Epidermal melanocyte (primary cell): ENCODE measurements around the gene SRC.

Experiments
- DNase-seq: peaks from one replicate; pipeline ENCODE4 v3.0.0; 2011; ENCODE audit warnings: low spot score; ENCODE audit not compliant: insufficient read length

SRC gene

GRCh38 chr20:37349517-37350491, 3.9 kb downstream of the SRC start:
- DNase-seq: no peak

- no peak for DNase-seq
These were observed 5.0 kb downstream of the SRC start for GRCh38 chr20:37350649-37351574.

DNA sequence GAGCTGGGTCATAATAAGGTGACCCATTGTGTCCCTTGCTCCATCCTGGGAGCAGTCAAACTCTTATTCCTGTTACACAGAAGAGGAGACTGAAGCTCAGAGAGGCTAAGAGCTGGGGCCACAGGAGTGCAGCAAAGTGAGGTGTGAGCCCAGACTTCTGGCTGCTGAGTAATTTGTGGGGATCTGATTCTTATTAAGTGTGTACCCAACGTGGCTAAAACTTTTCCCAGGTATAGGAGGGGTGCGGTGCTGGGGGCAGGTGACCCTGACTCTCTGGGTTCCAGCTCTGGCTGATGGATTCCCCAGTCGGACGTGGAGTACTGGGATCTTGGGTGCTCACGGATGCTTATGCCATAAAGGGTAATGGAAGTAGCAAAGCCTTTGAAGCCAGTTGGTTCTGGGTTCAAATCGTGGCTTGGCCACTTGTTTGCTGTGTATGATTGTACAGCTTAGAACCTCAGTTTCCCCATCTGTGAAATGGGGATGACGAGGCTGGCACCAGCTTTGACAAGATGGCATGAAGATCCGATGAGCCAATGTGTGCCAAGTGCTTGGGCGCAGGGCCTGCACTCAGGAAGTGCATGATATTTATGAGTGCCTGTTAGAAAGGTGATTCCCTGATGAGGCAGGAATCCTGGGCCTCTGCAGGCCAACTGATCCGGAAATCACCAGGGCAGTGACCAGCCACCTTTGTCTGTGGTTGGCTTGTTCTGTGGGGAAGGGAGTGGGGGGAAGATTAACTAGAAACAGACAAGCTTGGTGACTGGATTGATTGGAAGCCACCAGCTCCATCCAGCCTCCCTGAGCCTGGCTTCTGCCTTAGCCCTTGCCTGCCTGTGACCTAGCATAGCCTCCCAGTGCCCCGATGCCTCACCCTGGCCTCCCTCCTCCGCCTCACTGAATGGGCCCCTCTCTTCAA, 6.0 kb downstream of the SRC start:
- DNase-seq: no peak

- no peak for DNase-seq
These were observed 6.7 kb downstream of the SRC start for GRCh38 chr20:37352608-37352980.

- no peak for DNase-seq
These were observed 7.4 kb downstream of the SRC start for GRCh38 chr20:37353285-37353849.

GRCh38 chr20:37354210-37355195, 8.6 kb downstream of the SRC start:
- no peak for DNase-seq

DNA sequence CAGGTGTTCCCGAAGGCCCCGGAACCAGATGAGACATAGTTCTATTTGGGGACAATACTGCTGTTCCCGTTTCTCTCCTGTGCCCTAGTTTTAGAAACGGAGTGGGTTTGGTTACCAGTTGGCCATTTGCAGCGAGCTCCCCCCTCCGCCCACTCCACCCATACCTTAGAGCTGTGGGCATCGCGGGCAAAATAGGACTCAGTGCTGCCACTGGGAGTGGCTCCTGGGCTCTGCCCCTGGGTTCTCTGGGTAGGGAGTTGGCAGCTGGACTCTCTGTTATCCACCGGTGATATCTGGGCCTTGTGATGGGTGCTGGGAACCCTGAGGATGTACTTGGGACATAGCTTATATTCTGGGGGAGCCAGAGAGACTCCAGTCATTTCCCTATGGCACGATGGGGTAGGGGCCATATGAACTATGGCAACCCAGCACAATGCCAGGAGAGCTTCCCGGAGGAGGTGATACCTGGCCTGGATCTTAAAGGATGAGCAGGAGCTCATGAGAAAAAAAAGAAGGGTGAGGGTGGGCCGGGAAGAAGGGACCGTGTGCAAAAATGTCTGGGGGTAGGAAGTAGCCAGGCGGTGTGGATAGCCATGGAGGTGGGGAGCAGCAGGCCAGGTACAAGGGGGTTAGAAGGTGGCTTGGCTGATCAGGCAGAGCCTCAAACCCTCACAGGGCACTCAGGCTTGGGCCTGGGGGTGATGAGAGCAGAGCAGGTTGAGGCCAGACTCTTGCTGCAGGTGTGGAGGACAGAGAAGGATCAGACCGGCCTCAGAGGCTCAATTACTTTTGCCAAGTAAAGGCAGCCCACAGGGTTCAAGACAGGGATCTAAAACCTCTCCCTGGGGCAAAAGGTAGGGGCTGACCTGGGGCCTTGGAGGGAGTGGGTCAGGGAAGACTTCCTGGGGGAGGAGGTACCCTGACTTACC, 9.6 kb downstream of the SRC start:
- DNase-seq: no peak

- DNase-seq: no peak
These were observed 10.4 kb downstream of the SRC start for GRCh38 chr20:37356387-37356786.

DNA sequence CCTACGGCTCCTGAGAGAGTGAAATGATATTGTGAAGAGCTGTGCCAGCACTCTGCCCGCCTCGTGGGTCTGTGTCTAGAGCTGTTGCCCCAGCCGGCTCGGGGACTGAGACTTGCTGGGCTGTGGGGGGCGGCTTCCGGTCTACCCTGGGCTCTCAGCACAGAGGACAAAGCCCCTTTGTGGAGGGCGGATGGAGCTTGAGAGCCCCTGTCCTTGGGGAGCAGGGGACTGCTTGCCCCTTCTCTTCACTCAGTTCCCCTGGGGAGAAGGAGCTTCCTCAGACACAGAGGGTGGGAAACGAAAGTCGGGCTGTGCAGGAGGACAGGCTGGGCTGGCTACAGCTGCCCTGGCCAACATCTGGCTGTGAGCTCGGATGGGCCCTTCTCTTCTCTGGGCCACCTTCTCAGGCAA, 11.0 kb downstream of the SRC start:
- DNase-seq: no peak

GRCh38 chr20:37357481-37358365, 11.8 kb downstream of the SRC start:
- no peak for DNase-seq

- no peak for DNase-seq
These were observed 12.6 kb downstream of the SRC start for GRCh38 chr20:37358366-37359150.

DNA sequence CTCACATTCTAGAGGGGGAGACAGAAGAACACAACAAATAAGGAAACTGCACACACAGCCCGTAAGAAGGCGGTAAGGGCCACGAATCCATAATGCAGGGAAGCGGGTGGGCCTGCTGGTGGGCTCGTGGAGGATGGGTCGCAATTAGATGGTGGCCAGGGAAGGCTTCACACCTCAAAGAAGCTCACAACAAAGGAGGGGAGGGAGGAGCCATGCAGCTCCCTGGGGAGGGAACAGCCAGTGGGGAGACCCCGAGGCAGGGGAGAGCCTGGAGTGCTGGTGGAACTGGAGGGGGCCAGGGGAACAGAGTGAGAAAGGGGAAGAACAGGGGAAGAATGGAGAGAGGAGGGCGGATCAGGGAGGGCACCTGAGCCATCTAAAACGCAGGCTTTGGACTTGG, 13.4 kb downstream of the SRC start:
- DNase-seq: no peak

- DNase-seq: no peak
These were observed 13.9 kb downstream of the SRC start for GRCh38 chr20:37359836-37360235.

GRCh38 chr20:37360391-37361115, 14.6 kb downstream of the SRC start:
- no peak for DNase-seq

- no peak for DNase-seq
These were observed 15.4 kb downstream of the SRC start for GRCh38 chr20:37361336-37361735.

DNA sequence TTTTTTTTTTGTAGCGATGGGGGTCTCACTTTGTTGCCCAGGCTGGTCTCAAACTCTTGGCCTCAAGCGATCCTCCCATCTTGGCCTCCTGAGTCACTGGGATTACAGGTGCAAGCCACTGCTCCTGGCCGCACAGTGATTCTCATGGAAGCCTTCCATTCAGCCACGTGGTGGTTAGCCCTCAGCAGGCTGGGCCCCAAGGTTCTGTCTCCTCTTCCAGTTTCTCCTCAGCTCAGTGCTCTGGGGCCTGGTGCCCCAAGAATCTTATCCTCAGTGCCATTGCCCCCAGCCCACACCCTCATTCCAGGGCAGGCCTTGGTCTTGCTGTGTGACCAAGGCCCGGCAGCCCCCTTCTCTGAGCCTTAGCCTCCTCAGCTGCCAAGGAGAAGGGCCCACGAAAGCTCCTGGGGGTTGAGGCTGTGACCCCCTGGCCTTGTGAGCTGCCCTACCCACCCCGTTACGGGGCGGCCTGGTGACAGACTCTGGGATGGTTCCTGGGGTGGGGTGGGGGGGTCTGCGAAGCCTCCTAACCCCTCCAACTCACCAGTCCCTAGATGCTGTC, 16.4 kb downstream of the SRC start:
- DNase-seq: no peak
